HuH-7 (cell line): ENCODE results near the gene LNX2.

Experiments used
- DNase-seq: peaks from one replicate; pipeline ENCODE4 v3.0.0; 2011; ENCODE audit warnings: low spot score

The LNX2 gene

DNA sequence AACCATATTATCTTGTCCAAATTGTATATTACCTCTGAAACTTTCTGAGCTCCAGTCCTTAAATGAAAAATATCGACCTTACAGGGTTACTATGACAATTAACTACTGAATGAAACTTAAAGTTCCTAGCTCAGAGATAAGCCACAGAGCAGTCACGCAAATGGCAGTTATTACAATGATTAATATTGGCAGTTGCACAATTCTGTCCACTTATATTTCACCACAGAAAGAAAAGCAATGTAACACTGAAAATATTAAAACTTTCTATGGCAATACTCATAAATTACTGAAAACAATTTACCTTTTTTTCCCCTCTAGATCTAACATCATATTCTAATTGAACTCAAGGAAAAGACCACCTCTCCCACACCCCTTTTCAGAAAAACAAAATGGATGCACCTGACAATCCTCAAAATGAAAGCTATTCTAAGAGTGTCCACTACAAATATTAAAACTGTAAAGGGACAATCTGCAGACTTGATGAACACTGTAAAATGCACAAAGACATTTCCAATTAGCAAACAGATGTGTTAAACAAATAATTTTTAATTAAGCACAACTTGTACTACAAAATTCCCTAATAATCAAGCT lies 14.6 kb downstream of the LNX2 start:
- DNase-seq, result no peak

DNA sequence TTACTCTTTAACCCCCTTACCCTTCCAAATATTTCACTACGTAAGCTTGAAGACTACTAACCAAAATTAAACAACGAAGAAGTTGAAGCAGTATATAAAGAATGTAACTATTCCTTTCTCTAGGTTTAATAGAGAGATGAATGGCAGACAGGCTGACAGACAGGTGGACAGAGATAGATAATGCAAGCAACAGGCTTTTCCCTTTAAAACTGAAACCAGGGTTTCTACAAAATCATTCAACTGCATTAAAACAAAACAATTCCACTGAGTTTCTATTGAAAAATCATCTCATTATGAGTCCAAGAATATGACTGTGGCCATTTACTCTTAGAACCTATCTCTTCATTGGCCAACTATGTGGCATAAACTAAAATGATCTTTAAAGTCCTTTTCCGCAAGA lies 15.2 kb downstream of the LNX2 start:
- DNase-seq, result no peak

DNA sequence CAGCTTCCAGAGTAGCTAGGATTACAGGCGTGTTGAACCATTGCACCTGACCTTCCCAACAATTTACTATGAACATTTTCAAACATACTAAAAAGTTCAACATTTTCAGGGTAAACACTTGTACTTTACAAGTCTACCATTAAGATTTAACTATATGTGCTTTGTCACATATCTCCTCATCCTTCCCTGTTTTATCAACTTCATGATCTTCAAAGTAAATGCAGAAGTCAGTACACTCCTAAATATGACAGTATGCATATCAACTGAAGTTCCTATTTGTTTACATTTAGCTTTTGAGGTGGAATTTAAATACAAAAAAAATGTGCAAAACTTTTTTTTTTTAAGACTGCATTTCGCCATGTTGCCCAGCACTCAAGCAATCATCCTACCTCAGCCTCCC lies 18.5 kb downstream of the LNX2 start:
- DNase-seq, result no peak

DNA sequence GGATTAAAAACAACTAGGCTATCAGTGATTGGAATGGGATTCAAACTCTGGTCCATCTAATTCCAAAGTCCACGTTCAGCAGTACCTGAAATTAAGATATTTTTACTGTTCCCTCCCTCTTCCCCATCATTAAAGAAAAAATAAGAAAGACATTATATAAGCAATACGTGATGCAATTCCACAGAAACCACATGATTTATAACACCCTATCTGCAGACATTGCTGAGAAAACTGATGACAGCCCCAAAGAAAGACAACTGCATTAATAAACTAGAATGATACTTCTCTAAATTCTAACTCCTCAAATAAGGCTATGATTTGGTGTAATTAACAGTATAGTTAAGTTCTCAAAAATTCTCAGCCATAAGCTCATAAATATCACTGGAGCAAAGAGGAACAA lies 19.1 kb downstream of the LNX2 start:
- DNase-seq, result no peak

DNA sequence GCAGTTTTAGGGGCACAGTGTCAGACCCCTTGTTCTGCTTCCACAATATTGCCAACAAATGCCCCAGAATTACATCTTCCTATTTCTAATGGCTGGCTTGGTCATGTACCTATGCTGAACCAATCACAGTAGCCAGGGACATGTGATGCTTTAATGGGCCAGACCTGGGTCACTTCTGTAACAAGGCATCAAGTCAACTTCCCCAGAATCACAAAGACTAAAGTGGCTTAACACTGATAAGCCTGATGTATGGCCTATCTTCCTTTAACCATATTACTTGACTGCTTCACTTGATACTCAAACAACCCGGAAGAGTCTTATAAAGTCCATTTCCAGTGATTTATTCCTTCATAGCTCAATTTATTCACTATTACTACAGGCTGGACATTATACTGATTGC lies 19.6 kb downstream of the LNX2 start:
- no peak for DNase-seq

DNA sequence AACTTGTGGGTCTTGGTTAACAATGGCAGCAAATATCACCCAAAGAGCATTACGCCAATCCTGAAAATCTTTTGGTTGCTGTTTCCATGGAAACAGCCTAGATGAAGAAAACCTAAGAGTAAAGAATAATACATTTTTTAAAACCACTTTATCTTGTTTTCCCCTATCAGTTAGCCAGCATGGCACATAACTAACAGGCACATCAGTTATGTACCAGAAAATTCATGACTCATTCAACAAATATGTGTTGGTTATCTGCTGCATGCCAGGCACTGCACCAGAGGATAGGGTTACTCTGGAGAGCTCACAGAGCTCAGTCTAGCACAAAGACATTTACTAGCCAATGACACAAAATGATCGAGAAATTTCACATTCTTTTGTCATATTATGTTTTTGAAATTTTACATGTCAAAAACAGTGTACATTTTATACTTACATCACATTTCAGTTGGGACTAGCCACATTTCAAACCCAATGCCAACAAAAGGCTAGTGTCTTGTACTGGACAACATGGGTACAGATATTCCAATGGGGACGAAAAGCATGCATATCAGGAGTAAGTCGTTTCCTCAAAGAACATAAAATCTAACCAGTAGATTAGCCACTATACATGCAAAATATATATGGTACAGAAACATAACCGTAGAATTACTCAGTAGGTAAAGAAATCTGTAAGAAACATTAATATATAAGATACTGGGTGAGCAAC lies 20.3 kb downstream of the LNX2 start:
- no peak for DNase-seq

DNA sequence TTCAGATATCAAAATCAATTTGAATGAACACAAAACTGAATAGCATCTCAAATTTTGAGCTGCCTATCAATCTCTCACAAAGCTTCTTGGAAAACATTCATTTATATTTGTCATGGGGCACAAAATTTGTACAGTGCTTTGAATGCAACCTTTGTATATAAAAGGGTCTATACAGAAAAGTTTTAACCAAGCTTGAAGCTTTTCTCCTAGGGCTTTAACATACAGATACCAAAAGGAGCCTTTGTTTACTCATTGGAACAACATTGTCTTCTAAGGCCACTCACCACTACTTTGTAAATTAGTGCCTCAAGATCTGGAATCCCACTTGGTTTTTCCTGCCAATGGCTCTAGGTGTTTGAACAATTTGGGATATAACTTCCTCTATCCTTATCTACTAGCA lies 21.2 kb downstream of the LNX2 start:
- DNase-seq, result no peak

DNA sequence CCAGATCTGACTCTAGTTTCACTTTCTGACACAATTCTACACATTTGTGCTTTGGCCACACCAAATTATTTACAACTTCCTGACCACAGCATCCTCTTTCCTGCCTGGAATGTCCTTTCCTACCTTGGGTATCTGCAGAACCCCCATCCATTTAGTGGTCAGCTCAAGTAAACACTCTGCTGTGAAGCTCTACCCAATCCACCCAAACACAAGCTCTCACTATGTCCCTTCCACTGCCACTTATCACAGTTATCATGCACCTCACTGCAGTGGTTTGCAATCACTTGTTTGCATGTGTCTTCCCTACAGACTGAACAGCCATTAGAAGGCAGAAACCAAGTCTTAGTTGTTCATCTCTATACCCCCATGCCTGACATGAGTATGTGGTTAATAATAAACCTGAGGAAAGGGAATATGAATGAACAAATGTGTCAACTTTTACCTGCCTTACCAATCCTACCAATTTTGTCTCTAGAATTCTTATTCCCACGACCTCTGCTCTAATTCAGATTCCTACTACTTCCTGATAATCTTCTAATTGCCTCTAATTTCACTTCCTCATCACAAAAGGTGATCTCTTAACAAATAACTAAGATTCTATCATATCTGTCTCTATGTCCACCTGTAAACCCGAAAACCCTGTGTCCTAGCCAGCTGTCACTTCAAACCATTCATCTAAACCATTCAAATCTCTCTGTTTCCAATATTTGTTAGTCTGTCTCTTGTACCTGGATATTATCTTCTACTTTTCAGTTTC lies 25.1 kb downstream of the LNX2 start:
- no peak for DNase-seq

DNA sequence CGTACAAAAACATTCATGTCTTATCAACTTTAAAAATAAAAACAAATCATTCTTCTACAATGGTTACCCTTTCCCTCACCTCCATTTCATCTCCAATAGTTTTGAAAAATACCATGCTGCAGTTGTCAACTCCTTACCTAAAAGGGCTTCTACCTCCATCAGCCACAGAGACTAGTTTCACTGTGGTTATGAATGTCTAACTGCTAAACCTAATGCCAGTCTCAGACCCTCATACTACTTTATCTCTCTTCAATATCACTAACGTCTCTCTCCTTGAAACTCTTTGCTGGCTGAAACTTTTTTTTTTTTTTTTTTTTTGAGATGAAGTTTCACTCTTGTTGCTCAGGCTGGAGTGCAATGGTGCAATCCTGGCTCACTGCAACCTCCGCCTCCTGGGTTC lies 27.1 kb downstream of the LNX2 start:
- DNase-seq, result no peak

DNA sequence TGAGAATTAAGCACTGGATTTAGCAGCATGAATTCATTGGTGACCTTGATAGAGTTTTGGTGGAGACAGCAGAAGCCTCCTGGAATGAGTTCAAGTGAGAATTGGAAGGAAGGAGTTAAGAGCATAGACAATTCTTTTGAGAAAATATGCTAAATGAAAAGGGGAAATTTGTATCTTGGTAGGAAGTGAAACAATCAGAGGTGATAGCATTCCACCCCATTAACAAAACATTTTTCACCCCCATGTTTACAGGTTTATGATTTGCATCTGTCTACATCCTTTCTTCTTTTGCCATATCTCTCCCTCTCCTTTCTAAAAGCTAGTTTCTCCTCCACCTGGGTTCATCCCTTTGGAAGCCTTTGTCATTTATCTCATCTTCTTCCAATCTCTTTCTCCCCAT lies 27.5 kb downstream of the LNX2 start:
- DNase-seq, result no peak

DNA sequence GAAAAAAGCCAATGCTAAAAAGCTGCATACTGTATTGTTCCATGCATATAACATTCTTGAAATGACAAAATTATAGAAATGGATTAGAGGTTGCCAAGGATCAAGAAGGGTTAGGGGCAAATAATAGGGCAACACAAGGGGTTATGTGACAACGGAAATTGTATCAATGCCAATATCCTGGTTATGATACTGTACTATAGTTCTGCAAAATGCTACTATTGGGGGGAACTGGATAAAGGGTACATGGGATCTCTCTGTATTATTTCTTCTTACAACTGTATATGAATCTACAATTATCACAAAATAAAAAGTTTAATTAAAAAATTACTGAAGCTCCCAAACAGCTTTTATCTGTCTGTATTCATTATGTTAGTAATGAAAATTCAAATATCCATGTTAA lies 31.9 kb downstream of the LNX2 start:
- no peak for DNase-seq

DNA sequence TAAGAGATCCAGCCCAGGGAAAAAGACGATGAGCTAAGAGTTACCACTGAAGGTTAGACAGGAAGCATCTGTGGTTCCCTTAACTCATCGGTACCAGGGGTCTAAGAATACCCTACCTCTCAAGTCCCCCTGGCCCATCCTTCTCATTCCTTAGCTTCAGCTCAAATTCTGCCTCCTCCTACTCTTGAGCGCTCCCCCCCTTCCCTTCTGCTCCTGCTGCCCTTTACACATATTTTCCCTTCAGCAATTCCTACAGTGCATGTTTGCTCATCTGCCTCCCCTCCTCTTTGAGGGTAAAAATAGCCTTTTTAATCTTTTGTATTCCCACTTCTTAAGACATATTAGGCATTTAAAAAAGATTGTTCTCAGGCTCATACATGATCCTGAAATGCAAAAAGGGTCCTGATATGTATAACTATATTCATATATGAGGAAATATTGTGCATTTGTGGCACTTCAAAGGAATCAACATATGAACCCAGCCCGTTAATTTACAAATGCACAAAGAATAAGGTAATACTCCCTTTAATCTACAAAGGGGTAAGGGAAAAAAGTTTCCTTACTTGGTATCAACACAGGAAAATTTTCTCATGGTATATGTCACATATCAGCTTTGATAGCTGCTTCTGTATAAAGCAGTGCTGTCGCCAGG lies 33.1 kb downstream of the LNX2 start:
- no peak for DNase-seq

DNA sequence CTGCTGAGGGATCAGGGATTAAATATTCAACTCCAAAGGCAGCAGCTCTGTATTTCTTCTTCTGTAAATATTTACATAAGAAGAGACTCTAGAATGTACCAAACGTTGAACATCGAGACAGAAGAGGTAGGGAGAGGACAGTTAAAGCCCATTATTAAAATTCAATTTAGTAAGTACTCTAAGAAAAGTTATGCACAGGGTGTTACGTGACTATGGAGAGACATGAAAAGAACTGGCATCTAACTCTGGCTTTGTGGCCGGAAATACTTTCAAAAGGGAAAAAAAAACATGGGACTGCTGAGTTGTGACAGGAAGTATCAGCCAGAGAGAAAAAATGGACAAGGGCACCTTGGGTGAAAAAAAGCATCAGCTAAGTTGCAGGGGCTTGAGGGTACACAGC lies 36.7 kb downstream of the LNX2 start:
- DNase-seq, result no peak

DNA sequence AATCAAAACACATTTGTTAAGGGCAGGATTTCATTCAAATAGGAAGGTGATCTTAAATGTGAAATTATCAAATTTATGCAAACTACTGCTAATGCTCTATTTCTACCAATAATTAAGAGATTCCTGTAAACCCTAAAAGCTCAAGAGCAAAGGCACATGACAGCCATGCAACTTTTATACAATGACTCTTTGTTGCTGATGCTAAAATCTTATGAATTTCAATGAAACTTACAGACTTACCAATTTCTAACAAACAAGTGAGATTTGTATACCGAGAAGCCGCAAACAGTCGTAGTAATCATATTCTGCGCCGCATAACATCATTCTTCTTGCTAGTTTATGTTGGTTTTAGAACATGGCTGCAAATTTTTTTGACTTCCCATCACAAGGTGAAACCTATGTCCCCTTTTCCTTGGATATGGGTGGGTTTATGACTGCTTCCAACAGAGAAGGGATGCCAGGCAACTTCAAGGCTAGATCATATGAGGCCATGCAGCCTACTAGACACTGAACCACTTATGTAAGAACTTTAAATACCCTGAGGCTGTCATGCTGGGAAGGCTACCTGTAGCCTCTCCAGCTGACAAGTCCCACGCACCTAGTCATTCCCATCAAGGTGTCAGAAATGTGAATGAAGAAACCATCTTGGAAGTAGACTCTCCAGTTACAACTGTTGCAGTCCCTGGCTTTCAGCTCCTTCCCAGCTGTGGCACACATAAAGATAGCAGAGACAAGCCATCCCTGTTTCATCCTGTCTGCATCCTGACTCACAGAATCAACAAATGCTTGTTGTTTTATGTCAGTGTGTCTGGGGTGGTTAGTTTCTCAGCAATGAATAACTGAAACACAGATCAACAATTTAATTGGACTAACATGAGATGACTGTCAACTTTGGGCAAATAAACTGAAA lies 42.0 kb downstream of the LNX2 start:
- no peak for DNase-seq

DNA sequence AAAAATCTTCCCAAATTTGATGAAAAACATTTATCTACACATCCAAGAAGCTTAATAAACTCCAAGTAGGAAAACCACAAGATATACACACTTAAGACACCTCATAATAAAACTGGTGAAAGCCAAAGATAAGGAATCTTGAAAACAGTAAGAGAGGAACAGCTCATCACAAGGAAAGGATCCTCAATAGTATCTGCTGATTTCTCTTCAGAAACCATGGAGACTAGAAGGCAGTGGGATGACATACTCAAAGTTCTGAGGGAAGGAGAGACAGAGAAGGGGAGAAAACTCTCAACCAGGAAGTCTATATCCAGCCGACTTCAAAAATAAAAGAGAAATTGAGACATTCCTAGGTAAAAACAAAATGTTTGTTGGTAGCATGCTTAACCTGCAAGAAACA lies 45.7 kb downstream of the LNX2 start:
- no peak for DNase-seq

DNA sequence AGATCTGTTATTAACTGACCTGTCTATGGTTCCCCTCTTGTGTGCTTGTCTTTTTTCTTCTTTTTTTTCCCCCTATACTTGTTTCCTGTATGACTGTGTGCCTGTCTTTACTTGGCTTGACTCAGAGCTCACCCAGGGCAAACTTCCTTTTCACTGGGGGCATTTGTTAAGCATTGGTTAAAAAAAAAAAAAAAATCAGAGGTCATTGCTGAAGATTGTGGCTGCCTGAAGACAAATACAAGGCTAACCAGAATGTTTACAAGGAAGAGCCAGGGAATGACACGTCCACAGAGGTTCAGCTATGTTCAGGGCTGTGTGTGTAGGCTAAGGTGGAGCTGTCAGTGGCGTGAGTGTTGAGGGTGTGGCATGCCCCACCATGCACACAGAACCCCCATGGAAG lies 47.1 kb downstream of the LNX2 start:
- DNase-seq, result no peak

DNA sequence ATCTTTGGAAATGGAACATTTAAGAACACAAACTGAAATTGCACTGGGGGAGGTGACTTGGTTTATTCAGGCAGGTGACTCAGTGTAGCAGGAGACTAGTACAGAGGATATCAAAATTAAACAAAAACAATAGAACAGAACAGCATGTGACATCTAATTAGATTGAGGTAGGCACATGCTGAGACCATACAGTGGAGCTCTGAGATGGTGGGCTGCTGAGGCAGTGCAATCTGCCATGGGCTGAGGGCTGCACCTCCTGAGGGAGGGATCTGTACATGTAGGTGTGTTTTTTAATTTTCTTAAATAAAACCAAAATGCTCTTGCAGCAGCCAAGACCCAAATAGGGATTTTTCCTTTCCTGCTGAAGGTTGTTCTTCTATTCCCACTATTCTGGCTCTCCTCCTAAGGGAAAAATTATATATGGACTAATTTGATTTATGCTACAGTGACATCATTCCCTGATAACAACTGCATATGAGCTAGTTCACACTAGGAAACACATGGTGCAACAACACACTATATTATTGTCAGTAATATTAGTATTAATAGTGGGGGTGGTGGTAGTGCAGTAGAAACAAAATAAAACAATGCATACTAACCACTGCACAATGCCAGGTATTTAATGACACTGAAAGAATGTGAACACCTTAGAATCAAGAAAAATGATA lies 48.0 kb downstream of the LNX2 start:
- no peak for DNase-seq

DNA sequence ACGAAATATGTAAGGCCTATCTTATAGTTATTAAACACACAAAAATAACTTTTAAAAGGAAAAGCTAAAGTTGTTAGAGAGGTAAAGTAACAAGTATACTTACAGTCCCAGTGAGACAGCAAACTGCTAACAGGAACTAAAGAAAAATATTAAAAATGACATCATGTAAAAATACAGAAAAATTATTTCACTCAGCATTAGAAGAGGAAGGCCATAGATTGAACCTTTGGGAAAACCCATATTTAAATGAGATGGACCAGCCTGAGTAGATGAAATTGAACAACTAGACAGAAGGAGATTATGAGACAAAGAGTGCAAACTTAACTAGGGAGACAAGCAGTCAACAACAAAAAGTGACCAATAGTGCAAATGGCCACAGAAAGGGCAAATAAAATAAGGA lies 49.4 kb downstream of the LNX2 start:
- no peak for DNase-seq

DNA sequence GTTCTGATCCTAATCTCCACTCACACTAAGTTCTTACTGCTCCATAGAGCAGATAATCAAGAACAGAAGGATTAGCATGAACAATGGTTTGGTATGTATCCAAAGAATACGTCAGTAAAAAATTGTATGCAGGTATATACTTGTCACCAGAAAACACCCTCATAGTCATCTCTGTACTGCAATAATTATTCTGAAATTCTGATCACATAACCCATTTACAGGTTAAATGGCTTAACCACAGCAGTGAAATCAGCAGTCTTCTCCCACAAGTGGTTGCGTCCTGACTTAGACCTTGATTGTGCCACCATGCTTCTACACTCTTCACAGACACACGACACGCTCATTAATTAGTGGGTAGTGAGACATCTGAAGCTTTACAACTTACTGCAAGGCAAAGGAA lies 50.9 kb downstream of the LNX2 start:
- no peak for DNase-seq

DNA sequence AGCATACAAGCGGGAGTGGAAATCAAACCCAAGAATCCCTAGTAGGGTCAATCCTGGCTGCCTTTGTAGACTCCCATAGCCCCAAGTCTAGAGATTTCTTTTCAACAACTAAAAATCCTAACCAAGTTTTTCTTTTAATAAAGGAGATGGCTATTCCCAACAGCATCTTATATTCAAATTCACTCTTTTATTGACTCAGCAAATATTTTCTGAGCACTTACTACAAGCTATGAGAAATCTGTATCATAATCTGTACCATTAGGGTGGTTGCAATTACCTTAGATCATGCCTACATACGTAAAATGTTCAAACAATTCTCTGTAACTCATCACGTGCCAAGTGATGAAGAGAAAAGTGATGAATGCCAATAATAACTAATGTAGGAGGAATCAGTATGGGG lies 54.5 kb downstream of the LNX2 start:
- no peak for DNase-seq

DNA sequence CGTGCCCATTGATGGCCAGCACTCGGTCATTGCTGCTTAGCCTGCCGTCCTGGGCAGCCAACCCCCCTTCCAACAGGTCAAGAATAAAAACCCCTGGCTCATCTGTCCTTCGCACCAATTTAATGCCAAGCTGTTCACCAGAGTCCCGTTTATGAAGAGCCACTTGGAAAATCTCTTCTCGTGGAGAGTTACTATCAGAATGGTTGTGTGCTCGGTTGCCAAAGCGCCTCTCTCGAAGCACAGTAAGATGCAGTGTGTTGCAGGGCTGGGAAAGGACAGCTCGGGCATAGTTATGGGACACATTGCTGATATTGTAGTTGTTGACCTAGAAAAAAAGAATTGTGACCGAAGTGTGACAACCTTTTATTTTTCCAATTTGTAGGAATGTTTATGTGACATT lies 57.9 kb downstream of the LNX2 start:
- DNase-seq, result no peak

DNA sequence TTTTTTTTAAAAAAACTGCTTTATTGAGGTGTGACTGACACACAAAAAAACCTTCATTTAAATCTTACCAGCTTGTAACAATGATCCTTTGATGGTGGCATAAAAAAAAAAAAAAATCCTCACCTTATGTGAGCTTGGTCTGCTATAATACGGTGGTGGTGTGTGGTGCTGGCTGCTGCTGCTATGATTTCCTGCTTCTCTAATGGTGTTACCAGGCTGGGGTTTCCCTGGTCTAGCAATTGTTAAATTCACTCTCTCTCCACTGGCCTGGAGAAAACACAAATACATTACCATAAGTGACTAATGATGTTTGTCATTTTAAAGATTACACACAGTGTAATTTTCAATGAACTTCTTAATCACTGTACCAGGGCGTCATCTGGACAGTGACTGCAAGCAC lies 60.6 kb downstream of the LNX2 start:
- DNase-seq, result no peak
